GM23338 (cell line): ENCODE results near the gene MYO5C. TPM values are rescaled to one million over a fixed set of nuclear protein-coding genes. Genes with fewer than 3 reads are reported as not detected.

ENCODE experiments used
- ETS1 ChIP-seq: IDR thresholded peaks from 2 replicates; pipeline ENCODE4 v1.6.1; 2016; ENCODE audit warnings: antibody characterized with exemption
- EZH2 ChIP-seq: fragments of 200-600 bp; sonication (generic); IDR thresholded peaks from one replicate; pipeline ENCODE4 v1.8.0; 2017; ENCODE audit warnings: antibody characterized with exemption, mild to moderate bottlenecking, low read depth; ENCODE audit not compliant: unreplicated experiment
- EZH2phosphoT487 ChIP-seq: fragments of 200-600 bp; sonication (generic); IDR thresholded peaks from one replicate; pipeline ENCODE4 v1.8.1; 2018; ENCODE audit warnings: antibody characterized with exemption; ENCODE audit not compliant: unreplicated experiment
- JUNB ChIP-seq: IDR thresholded peaks from one replicate; pipeline ENCODE4 v1.6.1; 2016; ENCODE audit warnings: antibody characterized with exemption; ENCODE audit not compliant: unreplicated experiment
- STAT1 ChIP-seq: IDR thresholded peaks from one replicate; pipeline ENCODE4 v1.6.1; 2016; ENCODE audit warnings: antibody characterized with exemption; ENCODE audit not compliant: unreplicated experiment
- ZNF114 ChIP-seq: fragments of 250-450 bp; sonication (Bioruptor Pico); IDR thresholded peaks from 2 replicates; pipeline ENCODE4 v1.5.0; 2020; ENCODE audit warnings: mild to moderate bottlenecking, moderate library complexity
- ZNF331 ChIP-seq: fragments of 250-450 bp; sonication (Bioruptor Pico); IDR thresholded peaks from 2 replicates; pipeline ENCODE4 v1.5.0; 2020; ENCODE audit warnings: low read depth, mild to moderate bottlenecking, moderate library complexity
- polyA plus RNA-seq: library from polyadenylated mRNA; unstranded; fragments of >200 nt; fragmentation: Nextera tagmentation; extraction: Ambion mirVana; gene quantifications from 2 replicates; pipeline ENCODE4 v1.2.1, GENCODE V29; 2016
- total RNA-seq: library from RNA; depleted of rRNA; stranded (reverse); fragments of >200 nt; shearing (Covaris generic); gene quantifications from 2 replicates; pipeline ENCODE4 v1.2.3, GENCODE V29; 2014
- TF ChIP-seq, protein P1 (sequence below): fragments of 250-450 bp; sonication (Bioruptor Pico); IDR thresholded peaks from 2 replicates; pipeline ENCODE4 v1.5.0; 2020; ENCODE audit warnings: mild to moderate bottlenecking, moderate library complexity
- TF ChIP-seq, protein P2 (sequence below): IDR thresholded peaks from one replicate; pipeline ENCODE4 v1.6.1; 2018; ENCODE audit warnings: antibody characterized with exemption; ENCODE audit not compliant: unreplicated experiment

MYO5C gene
- total and polyA plus RNA-seq, 2 experiments from 2014 or later: 7.9 to 28.8 TPM

DNA sequence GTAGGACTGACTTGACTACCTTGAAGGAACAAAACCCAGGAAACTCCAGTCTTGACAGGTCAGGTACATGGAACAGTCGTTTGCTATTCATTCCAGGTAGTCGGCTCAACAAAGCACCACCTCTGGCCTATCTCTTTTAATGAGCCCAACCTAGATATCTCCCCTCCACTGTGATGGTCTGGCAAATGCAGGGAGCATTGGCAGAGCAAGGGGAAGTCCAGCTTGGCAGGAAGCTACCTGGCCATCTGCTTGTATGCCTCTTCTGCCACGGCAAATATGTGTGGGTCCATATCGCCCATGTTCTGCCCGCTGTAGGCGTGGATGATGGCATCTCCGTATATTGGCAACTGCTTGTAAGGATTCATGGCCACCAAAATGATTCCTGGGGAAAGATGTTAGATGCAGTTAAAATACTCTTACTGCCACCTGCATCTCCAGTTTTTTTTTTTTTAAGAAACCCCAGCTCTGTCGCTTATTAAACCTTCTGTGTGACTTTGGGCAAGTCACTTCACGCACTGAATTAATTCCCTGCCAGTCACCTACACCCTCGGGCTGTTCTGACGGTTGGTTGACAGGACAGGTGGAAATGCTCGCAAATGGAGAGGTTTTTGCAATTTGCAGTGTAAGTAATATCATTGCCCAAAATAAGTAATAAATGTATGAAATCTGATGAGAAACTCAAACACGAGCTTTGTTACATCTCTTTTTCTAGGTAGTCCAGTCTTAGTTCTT is 16.8 kb downstream of the MYO5C start (continued):
- TF ChIP-seq, protein P1, sequence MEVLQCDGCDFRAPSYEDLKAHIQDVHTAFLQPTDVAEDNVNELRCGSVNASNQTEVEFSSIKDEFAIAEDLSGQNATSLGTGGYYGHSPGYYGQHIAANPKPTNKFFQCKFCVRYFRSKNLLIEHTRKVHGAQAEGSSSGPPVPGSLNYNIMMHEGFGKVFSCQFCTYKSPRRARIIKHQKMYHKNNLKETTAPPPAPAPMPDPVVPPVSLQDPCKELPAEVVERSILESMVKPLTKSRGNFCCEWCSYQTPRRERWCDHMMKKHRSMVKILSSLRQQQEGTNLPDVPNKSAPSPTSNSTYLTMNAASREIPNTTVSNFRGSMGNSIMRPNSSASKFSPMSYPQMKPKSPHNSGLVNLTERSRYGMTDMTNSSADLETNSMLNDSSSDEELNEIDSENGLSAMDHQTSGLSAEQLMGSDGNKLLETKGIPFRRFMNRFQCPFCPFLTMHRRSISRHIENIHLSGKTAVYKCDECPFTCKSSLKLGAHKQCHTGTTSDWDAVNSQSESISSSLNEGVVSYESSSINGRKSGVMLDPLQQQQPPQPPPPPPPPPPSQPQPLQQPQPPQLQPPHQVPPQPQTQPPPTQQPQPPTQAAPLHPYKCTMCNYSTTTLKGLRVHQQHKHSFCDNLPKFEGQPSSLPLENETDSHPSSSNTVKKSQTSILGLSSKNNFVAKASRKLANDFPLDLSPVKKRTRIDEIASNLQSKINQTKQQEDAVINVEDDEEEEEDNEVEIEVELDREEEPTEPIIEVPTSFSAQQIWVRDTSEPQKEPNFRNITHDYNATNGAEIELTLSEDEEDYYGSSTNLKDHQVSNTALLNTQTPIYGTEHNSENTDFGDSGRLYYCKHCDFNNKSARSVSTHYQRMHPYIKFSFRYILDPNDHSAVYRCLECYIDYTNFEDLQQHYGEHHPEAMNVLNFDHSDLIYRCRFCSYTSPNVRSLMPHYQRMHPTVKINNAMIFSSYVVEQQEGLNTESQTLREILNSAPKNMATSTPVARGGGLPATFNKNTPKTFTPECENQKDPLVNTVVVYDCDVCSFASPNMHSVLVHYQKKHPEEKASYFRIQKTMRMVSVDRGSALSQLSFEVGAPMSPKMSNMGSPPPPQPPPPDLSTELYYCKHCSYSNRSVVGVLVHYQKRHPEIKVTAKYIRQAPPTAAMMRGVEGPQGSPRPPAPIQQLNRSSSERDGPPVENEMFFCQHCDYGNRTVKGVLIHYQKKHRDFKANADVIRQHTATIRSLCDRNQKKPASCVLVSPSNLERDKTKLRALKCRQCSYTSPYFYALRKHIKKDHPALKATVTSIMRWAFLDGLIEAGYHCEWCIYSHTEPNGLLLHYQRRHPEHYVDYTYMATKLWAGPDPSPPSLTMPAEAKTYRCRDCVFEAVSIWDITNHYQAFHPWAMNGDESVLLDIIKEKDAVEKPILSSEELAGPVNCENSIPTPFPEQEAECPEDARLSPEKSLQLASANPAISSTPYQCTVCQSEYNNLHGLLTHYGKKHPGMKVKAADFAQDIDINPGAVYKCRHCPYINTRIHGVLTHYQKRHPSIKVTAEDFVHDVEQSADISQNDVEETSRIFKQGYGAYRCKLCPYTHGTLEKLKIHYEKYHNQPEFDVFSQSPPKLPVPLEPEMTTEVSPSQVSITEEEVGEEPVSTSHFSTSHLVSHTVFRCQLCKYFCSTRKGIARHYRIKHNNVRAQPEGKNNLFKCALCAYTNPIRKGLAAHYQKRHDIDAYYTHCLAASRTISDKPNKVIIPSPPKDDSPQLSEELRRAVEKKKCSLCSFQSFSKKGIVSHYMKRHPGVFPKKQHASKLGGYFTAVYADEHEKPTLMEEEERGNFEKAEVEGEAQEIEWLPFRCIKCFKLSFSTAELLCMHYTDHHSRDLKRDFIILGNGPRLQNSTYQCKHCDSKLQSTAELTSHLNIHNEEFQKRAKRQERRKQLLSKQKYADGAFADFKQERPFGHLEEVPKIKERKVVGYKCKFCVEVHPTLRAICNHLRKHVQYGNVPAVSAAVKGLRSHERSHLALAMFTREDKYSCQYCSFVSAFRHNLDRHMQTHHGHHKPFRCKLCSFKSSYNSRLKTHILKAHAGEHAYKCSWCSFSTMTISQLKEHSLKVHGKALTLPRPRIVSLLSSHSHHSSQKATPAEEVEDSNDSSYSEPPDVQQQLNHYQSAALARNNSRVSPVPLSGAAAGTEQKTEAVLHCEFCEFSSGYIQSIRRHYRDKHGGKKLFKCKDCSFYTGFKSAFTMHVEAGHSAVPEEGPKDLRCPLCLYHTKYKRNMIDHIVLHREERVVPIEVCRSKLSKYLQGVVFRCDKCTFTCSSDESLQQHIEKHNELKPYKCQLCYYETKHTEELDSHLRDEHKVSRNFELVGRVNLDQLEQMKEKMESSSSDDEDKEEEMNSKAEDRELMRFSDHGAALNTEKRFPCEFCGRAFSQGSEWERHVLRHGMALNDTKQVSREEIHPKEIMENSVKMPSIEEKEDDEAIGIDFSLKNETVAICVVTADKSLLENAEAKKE (CRISPR knock-in tag): no peak
- TF ChIP-seq EZH2: no peak
- no peak for TF ChIP-seq STAT1
- TF ChIP-seq ETS1: no peak
- TF ChIP-seq JUNB: no peak
- TF ChIP-seq, protein P2, sequence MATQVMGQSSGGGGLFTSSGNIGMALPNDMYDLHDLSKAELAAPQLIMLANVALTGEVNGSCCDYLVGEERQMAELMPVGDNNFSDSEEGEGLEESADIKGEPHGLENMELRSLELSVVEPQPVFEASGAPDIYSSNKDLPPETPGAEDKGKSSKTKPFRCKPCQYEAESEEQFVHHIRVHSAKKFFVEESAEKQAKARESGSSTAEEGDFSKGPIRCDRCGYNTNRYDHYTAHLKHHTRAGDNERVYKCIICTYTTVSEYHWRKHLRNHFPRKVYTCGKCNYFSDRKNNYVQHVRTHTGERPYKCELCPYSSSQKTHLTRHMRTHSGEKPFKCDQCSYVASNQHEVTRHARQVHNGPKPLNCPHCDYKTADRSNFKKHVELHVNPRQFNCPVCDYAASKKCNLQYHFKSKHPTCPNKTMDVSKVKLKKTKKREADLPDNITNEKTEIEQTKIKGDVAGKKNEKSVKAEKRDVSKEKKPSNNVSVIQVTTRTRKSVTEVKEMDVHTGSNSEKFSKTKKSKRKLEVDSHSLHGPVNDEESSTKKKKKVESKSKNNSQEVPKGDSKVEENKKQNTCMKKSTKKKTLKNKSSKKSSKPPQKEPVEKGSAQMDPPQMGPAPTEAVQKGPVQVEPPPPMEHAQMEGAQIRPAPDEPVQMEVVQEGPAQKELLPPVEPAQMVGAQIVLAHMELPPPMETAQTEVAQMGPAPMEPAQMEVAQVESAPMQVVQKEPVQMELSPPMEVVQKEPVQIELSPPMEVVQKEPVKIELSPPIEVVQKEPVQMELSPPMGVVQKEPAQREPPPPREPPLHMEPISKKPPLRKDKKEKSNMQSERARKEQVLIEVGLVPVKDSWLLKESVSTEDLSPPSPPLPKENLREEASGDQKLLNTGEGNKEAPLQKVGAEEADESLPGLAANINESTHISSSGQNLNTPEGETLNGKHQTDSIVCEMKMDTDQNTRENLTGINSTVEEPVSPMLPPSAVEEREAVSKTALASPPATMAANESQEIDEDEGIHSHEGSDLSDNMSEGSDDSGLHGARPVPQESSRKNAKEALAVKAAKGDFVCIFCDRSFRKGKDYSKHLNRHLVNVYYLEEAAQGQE: no peak
- no peak for TF ChIP-seq ZNF331 (CRISPR knock-in tag)
- no peak for TF ChIP-seq EZH2phosphoT487
- no peak for TF ChIP-seq ZNF114 (CRISPR knock-in tag)
